Ascending aorta (tissue), 2 donors: ENCODE measurements around the gene DUSP5. TPM values are rescaled to one million over a fixed set of nuclear protein-coding genes. Genes with fewer than 3 reads are reported as not detected.

Experiments
- DNase-seq, 2 donors: peaks; one replicate each; pipeline ENCODE4 v3.0.0-alpha.2; 2019; ENCODE audit warnings: low spot score in 2 of 2
- H3K27ac ChIP-seq, 2 donors: fragments of 200-600 bp; sonication (generic); one replicate each; pipeline ENCODE4 v1.5.1; 2016 to 2017; ENCODE audit warnings: mild to moderate bottlenecking in 1 of 2
- H3K27me3 ChIP-seq: fragments of 200-600 bp; sonication (generic); one replicate; pipeline ENCODE4 v1.5.1; 2017
- H3K36me3 ChIP-seq, 2 donors: fragments of 200-600 bp; sonication (generic); one replicate each; pipeline ENCODE4 v1.5.1; 2016
- H3K4me1 ChIP-seq, 2 donors: fragments of 200-600 bp; sonication (generic); one replicate each; pipeline ENCODE4 v1.5.1; 2016 to 2017; ENCODE audit warnings: mild to moderate bottlenecking in 1 of 2
- H3K4me3 ChIP-seq, 2 donors: fragments of 200-600 bp; sonication (generic); one replicate each; pipeline ENCODE4 v1.5.1; 2016 to 2017; ENCODE audit warnings: mild to moderate bottlenecking in 1 of 2
- H3K9me3 ChIP-seq, 2 donors: fragments of 200-600 bp; sonication (generic); one replicate each; pipeline ENCODE4 v1.5.1; 2016
- intact Hi-C: fragments of 100-400 bp; cut with DNase I; formaldehyde crosslinking; loops from one replicate; pipeline ENCODE4 v1.15.1; 2023
- total RNA-seq: library from RNA; depleted of rRNA; stranded (reverse); fragments of >200 nt; gene quantifications from one replicate; pipeline ENCODE4 v1.1.0, GENCODE V29; 2016
- TF ChIP-seq, protein P1 (sequence below), 3 experiments: fragments of 200-600 bp in 2 of 3; fragments of 450-650 bp in 1 of 3; sonication (generic) in 2 of 3; IDR thresholded peaks; one replicate each; pipeline ENCODE4 v1.5.1; 2016 to 2019; ENCODE audit warnings: antibody characterized with exemption in 3 of 3, mild to moderate bottlenecking in 1 of 3, moderate library complexity in 1 of 3

DUSP5 gene
- total RNA-seq, 1 donor from 2014 or later = 26.9 TPM

- H3K4me1 ChIP-seq = no peaks in the 10 kb centered on the region
Observed at GRCh38 chr10:110483633-110484032, 14.1 kb upstream of the DUSP5 start.

DNA sequence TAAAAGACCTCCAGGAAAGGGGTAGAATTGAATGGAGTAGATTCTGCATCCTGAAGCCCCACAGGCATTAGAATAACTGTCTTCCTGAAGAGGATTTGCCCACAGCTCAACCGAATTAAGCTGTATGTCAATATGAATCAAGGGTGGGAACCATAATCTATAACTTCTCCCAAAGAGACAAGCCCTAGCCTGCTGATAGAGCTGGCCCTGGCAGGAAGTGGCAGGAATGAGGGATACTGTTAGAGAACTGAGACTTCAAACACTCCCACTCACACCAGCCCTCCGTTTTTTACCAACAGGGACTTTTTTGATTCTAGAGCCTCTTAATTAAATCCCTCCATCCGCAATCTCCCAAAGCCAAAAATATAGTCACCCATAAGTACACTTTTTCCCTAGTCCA, 12.2 kb upstream of the DUSP5 start:
- H3K4me3 ChIP-seq = no peak overlapping the region
- no peak overlapping the region for H3K27ac ChIP-seq
- intact Hi-C loops = no loop called here
- H3K27me3 ChIP-seq = no peaks in the 10 kb centered on the region
- no peaks in the 10 kb centered on the region for H3K36me3 ChIP-seq
- DNase-seq = no peak
- H3K4me1 ChIP-seq = no peaks in the 10 kb centered on the region
- TF ChIP-seq, protein P1, sequence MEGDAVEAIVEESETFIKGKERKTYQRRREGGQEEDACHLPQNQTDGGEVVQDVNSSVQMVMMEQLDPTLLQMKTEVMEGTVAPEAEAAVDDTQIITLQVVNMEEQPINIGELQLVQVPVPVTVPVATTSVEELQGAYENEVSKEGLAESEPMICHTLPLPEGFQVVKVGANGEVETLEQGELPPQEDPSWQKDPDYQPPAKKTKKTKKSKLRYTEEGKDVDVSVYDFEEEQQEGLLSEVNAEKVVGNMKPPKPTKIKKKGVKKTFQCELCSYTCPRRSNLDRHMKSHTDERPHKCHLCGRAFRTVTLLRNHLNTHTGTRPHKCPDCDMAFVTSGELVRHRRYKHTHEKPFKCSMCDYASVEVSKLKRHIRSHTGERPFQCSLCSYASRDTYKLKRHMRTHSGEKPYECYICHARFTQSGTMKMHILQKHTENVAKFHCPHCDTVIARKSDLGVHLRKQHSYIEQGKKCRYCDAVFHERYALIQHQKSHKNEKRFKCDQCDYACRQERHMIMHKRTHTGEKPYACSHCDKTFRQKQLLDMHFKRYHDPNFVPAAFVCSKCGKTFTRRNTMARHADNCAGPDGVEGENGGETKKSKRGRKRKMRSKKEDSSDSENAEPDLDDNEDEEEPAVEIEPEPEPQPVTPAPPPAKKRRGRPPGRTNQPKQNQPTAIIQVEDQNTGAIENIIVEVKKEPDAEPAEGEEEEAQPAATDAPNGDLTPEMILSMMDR (IDR thresholded peaks at IDR 0.05) = no peak
- H3K9me3 ChIP-seq = no peaks in the 10 kb centered on the region

More at GRCh38 chr10:110483633-110484032, 14.1 kb upstream of the DUSP5 start:
- no peak overlapping the region for H3K4me3 ChIP-seq
- no peaks in the 10 kb centered on the region for H3K36me3 ChIP-seq
- H3K27ac ChIP-seq = no peak overlapping the region
- H3K9me3 ChIP-seq = no peaks in the 10 kb centered on the region
- H3K27me3 ChIP-seq = no peaks in the 10 kb centered on the region
- intact Hi-C loops = no loop called here
- no peak for DNase-seq
- TF ChIP-seq, protein P1 (IDR thresholded peaks at IDR 0.05) = no peak

GRCh38 chr10:110486680-110487410, 10.9 kb upstream of the DUSP5 start:
- DNase-seq = no peak
- intact Hi-C loops = no loop called here
- H3K36me3 ChIP-seq = no peaks in the 10 kb centered on the region
- no peaks in the 10 kb centered on the region for H3K4me1 ChIP-seq
- H3K27ac ChIP-seq = no peak overlapping the region
- H3K4me3 ChIP-seq = no peak overlapping the region
- H3K27me3 ChIP-seq = no peaks in the 10 kb centered on the region
- H3K9me3 ChIP-seq = no peaks in the 10 kb centered on the region
- TF ChIP-seq, protein P1 (IDR thresholded peaks at IDR 0.05) = no peak

GRCh38 chr10:110487411-110488331, 10.0 kb upstream of the DUSP5 start:
- H3K9me3 ChIP-seq = no peaks in the 10 kb centered on the region
- no peaks in the 10 kb centered on the region for H3K27me3 ChIP-seq
- H3K36me3 ChIP-seq = no peaks in the 10 kb centered on the region
- H3K27ac ChIP-seq = no peak overlapping the region
- TF ChIP-seq, protein P1 (IDR thresholded peaks at IDR 0.05) = no peak
- intact Hi-C loops = no loop called here
- no peak for DNase-seq
- no peaks in the 10 kb centered on the region for H3K4me1 ChIP-seq
- H3K4me3 ChIP-seq = no peak overlapping the region

DNA sequence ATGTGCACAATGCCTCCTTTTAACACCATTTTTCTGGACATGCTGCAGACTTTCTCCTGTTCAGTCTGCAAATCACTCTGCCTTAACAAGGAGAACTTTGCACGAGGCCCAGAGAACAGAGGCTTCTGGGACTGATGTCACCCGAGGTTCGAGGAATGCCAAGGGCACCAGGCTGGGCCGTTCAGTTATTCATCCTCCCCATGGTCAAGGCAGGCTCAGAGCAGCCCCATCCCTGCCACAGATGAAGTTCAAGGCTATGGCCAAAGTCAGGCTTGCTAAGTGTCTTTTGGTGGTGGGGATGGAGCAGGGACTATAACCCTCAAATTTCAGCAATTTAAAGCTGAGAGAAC, 9.4 kb upstream of the DUSP5 start:
- Histone ChIP-seq H3K27me3 (no peaks in the 10 kb centered on the region), H3K27ac (no peak overlapping the region), H3K36me3 (no peaks in the 10 kb centered on the region), H3K4me3 (no peak overlapping the region), H3K9me3 (no peaks in the 10 kb centered on the region), H3K4me1 (no peaks in the 10 kb centered on the region)
- DNase-seq = no peak
- intact Hi-C loops = no loop called here
- TF ChIP-seq, protein P1 (IDR thresholded peaks at IDR 0.05) = no peak
